ENCODE measurements around the gene XRCC2.
"Not testable (repeated sequence)": the region's sequence is repeated elsewhere in the genome, so short reads cannot be mapped to it uniquely, and the experiment has no call there.

The XRCC2 gene

DNA sequence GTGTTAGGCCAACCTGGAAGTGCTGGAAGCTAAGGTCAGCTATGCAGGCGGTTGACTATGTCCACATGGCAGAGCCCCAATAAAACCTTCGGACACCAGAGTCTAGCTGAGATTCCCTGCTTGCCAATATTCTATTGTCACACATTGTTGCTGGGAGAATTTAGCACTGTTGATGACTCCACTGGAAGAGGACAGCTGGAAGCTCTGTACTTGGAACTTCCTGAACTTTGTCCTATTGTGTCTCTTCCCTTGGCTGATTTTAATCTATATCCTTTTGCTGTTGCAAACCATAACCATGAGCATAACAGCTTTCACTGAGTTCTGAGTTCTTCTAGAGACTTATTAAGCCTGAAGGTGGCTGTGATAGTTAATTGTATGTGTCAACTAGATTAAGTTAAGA is 12.0 kb downstream of the XRCC2 start:
- no peak for DNase-seq (ENCODE audit: low read depth)

DNA sequence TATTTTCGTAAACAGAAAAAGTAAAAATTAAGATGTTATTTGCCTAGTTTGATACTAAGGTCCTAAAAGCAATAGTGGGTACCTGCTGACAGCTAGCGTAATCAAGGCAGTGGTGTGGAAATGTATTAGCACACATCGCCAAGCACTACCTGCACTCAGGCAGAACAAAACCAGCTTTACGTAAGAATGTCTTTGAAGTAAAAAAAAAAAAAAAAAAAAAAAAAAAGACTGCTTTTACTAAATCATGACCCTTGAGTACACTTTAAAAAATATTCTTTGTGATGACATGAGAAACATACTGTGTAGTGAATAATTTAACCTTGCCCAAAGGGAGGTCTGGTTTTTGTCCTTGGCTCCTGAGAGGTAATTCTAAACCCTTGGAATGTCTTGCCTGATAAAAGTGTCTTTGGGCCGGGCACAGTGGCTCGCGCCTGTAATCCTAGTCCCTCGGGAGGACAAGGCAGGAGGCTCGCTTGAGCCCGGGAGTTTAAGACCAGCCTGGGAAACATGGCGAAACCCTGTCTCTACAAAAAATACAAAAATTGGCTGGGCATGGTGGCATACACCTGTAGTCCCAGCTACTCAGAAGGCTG is 12.7 kb downstream of the XRCC2 start:
- no peak for DNase-seq (ENCODE audit: low read depth)

DNA sequence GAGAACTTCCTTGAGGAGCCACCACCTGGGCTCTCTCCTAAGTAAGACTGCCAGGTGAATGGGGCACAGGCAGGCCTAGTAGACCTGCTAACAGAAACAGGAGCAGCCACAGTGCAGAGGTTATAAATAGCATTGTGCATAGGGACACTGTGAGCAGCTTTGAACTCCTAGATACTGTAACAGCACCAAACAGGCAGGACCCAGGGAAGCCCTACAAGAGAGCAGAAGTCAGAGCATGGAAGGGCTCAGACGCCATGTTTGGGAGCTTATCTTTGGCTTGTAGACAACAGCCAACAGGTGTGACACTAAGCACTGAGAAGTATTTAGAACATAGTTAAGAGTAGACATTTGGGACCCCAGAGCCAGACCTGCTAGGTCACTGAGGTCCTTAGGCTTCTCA is 14.5 kb downstream of the XRCC2 start:
- no peak for DNase-seq (ENCODE audit: low read depth)

DNA sequence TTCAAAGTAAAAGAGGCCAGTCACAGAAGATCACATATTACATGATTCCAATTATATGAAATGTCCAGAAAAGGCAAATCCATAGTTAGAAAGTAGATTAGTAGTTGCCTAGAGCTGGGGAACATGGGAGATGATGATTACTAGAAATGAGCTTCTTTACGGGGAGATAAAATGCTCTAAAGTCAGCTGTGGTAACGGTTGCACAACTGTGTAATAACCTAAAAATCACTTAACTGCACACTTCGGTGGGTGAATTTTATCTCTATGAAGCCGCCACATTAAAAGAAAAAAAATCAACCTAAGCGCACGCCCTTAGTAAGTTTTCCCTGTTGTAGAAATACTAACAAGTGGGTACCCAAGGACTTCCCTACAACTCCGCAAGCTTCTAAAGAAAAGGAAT is 15.9 kb downstream of the XRCC2 start:
- DNase-seq (ENCODE audit: low read depth): no peak

DNA sequence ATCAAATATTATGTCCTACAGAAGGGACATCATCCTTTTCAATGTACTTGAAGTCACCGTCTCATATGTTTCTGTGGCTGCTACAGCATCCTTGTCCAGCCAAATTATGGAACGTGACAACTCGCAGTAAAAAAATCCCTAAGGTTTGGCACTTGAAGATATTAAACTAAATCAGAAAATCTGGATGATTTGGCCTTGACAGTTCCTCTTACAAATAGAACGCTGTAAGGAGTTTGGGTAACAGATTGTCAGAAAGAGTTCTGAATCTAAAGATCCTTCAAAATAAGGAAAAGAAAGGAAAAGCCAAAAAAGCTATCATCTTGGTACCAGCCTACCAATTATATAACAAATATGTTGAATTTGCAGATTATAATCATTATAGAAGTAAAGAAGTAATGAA is 21.0 kb downstream of the XRCC2 start:
- DNase-seq (ENCODE audit: low read depth): no peak

DNA sequence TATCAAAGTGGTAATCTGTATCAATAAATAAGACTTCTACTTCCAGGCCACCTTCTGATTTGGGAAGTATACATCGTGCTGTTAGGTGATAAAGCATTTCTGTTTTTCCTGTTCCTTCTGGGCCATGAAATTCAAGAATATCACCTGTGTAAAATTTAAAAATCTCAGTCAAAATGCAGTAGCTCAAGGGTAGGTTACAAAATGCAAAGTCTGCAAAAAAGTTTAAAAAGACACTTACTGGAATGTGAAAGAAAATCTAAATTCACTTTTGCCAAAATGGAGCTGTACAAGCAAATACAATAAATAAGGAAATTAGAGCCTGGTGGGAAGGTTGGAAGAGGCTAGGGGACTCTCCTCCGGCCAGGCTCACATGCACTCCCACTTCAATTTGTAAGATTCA is 26.7 kb downstream of the XRCC2 start:
- no peak for DNase-seq (ENCODE audit: low read depth)

DNA sequence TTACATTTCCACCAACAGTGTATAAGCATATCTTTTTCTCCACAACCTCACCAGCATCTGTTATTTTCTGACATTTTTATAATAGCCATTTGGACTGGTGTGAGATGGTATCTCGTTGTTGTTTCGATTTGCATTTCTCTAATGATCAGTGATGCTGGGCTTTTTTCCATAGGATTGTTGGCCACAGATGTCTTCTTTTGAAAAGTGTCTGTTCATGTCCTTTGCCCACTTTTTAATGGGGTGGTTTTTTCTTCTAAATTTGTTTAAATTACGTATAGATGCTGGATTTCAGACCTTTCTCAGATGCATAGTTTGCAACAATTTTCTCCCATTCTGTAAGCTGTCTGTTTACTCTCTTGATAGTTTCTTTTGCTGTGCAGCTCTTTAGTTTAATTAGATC is 28.9 kb downstream of the XRCC2 start:
- DNase-seq (ENCODE audit: low read depth): no peak

DNA sequence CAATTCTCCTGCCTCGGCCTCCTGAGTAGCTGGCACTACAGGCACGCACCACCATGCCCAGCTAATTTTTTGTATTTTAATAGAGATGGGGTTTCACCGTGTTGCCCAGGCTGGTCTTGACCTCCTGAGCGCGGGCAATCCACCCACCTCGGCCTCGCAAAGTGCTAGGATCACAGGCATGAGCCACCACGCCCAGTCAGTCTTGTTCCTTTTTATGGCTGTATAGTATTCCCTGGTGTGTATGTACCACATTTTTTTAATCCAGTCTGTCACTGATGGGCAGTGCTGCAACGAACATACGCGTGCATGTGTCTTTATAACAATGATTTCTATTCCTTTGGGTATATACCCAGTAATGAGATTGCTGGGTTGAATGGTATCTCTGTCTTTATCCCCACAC is 29.4 kb downstream of the XRCC2 start:
- not testable (repeated sequence) for DNase-seq (ENCODE audit: low read depth)

DNA sequence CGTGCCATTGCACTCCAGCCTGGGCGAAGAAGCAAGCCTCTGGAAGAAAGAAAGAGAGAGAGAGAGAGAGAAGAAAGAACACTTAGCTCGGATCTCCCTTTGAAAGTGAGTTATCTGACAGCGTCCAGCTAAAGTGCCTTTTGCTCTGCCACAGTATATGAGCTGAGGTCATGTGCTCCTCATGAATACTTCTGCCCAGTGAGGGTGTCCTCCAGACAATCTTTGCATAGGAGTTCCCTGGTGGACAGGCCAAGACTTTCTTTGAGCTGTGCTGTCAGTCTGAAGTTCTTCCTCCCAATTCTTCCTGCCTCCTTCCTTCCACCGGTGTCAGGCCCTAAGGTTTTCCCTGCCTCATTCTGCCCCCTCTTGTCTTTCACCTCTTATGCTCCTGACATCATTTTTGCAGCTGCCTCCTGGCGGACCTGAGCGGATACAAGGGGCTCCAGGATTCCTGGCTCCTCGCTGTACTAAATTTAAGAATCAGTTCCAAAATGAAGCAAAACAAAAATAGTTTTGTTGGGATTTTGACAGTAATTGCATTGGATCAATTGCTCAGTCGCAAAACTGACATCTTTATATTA is 31.9 kb downstream of the XRCC2 start:
- no peak for DNase-seq (ENCODE audit: low read depth)

DNA sequence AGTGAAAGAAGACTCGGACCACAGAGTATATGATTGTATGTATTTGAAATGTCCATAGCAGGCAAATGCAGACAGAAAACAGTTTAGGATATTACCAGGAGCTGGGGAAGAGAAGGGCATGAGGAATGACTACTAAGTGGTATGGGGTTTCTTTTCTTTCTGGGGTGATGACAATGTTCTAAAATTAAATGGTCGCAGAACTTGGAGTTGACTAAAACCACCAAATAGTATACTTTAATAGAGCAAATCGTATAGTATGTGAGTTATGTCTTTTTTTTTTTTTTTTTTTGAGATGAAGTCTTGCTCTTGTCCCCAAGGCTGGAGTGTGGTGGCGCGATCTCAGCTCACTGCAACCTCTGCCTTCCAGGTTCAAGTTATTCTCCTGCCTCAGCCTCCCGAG is 34.6 kb downstream of the XRCC2 start:
- no peak for DNase-seq (ENCODE audit: low read depth)

DNA sequence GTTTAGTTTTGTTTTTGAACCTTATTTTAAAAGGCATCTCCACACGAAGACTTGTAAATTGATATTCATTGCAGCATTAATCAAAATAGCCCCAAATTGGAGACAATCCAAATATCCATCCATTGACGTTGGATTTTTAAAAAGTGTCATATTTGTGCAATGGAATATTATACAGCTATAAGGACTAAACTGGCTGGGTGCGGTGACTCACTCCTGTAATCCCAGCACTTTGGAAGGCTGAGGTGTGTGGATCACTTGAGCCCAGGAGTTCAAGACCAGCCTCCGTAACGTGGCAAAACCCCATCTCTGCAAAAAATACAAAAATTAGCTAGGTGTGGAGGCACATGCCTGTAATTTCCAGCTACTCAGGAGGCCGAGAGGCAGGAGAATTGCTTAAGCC is 35.1 kb downstream of the XRCC2 start:
- DNase-seq (ENCODE audit: low read depth): no peak

DNA sequence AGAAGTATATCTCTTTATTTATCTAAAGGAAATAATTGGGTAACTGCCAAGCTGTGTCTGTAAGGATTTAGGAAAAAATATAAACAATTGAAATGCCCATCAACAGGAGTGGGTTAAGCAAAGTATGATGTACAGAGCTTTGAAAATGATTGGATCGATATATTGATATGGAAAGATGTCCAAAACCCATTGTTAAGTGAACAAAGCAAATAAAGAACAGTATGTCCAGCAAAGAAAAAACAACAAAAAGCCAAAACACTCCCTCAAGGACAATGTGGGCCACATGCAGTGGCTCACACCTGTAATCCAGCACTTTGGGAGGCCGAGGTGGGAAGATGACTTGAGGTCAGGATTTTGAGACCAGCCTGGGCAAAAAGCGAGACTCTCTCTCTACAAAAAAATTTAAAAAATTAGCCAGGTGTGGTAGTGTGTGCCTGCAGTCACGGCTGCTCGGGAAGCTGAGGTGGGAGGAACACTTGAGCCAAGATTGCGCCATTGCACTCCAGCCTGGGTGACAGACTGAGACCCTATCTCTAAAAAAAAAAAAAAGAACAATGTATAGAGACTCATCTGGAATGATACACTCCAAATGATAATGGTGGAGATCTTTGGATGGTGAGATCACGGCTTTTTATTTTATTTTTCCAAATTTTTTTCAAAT is 37.9 kb downstream of the XRCC2 start:
- no peak for DNase-seq (ENCODE audit: low read depth)

DNA sequence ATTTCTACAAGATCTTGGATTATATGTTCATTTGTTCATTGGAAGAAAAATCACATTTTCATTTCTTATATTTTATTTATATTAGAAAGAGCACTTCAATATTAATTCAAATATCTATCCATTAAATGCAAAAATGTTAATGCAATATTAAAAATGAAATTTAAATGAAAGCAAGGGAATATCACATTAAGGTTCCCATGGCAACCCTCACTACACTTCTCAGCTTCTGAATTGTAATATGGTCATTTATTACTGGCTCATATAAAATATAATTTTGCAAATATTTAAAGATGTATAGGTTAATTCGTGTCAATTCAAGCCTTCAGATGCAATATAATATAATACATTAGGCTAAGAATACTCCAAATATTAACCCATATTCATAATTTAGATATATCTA is 38.8 kb downstream of the XRCC2 start:
- DNase-seq (ENCODE audit: low read depth): no peak

DNA sequence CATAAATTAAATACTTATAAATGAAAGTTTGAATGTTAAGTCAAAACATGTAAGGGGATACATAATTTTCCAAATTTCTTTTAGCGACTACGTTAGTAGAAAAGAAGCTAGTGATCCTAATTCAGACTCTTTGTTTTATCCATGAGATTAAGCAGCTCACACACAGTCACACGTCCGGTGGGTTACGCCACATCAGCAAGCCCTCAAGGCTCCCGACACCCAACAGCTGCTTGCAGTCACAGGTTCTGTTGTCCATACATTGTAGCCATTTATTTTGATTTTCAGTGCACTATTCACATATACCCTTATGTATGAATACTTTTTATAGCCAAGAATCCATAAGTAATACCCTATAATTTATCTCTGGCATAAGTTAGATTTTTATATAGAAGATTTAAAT is 39.5 kb downstream of the XRCC2 start:
- no peak for DNase-seq (ENCODE audit: low read depth)

DNA sequence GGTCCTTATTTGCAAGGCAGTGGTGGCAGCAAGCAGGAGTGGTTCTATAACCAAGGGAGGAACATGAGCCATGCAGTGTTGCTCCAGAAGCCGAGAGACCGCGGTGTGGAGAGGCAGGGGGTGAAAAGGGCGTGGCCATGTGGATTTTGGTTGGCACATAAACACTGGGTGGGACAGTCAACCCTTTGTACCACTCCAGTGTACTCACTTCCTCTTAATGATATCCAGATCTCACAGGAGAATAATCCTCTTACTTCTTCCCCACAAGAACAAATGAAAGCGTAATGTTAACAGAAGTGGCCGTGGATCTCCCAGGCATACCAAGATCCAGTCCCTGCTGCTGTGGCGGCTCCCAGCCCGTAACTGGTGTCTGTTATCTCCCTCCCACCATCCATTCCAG is 42.4 kb downstream of the XRCC2 start:
- no peak for DNase-seq (ENCODE audit: low read depth)

DNA sequence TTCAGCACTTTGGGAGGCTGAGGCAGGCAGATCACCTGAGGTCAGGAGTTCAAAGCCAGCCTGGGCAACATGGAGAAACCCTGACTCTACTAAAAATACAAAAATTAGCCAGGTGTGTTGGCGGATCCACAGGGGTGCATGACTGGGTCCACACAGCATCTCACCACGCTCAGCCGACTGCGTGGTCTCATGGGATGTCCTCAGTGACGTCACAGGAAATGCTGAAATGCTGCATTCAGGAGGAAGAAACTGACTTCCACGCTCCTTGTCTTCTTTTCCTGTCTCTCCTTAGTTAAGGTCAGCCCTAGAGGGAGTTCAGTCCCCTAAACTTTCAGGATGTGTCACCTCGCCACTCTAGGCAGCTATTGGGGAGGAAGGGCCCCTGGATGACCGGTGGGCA is 42.9 kb downstream of the XRCC2 start:
- no peak for DNase-seq (ENCODE audit: low read depth)

DNA sequence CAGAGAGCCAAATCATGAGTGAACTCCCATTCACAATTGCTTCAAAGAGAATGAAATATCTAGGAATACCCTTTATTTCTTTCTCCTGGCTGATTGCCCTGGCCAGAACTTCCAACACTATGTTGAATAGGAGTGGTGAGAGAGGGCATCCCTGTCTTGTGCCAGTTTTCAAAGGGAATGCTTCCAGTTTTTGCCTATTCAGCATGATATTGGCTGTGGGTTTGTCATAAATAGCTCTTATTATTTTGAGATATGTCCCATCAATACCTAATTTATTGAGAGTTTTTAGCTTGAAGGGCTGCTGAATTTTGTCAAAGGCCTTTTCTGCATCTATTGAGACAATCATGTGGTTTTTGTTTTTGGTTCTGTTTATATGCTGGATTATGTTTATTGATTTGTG is 47.2 kb downstream of the XRCC2 start:
- not testable (repeated sequence) for DNase-seq (ENCODE audit: low read depth)

DNA sequence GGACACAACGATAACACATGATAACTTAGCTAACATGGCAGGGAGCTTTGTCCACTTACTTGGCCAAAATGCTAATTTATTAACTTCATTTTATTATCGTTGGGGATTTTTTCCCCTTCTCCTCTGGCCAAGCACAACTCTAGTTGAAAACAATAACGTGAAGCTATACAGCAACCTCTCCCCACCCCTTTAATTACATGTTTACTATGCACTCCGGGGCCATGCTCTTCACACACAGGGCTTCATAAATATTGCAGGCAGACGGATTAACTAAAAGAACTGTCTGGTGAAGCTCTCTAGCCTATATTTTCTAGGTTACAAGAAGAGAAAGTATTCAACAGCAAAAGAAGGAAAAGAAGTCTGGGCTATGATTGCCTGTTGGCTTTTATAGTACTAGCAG is 51.7 kb downstream of the XRCC2 start:
- no peak for DNase-seq (ENCODE audit: low read depth)

DNA sequence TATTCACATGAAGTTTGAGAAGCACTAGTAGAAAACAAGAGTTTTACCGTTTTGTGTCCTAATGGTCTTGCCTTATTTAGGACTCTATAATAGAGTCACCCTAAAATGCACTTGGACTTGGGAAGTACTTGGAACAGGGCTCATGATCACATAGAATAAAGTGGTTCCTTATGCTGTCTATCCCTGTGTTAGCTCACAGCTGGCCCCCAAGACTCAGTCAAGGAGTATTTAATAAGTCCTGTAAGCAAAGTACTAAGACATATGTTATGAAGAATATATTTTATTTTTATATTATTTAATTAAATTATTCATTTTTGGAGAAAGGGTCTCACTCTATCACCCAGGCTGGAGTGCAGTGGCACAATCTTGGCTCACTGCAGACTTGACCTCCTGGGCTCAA is 54.5 kb downstream of the XRCC2 start:
- no peak for DNase-seq (ENCODE audit: low read depth)

DNA sequence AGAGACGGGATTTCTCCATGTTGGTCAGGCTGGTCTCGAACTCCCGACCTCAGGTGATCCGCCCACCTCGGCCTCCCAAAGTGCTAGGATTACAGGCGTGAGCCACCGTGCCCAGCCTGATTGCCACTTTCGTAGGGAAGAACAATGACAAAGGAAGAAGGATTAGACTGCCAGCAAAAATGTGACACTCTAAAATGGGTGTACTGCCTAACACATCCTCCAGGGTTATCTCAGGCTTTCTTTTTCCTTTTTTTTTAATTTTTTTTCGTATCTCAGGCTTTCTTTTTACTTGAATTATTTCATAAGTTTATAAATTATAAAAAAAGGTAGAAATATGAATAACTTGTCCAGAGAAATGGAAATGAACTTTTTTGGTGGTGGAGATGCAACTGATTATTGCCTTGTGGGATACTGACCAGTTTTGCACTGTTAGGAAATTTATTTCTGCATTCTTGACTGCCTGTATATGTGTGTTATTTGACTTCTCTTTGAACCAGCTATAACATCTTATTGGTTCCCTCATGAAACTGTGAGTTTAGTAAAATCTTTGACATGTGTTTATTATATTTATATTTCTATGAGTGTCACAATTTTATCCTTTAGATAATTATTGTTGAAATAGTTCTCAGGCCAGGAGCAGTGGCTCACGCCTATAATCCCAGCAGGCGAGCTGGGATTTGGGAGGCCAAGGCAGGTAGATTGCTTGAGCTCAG is 56.8 kb downstream of the XRCC2 start:
- no peak for DNase-seq (ENCODE audit: low read depth)

DNA sequence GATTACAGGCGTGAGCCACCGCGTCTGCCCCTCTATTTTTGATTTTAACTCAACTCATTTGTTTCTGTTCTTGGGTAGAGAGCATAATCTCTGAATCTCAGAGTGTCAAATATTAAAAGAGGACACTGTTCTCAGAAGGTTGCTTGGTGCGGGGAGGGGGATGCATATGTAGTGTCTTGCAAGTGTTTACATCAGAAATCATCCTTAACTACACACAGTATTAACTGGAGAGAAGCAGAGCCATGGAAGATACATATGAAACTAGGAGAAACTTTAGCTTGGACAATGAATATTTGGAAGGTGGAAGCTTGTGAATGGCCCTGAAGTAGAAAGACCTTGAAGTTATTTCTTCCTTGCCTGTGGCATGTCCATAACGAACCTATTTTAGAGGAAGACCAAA is 57.5 kb downstream of the XRCC2 start:
- no peak for DNase-seq (ENCODE audit: low read depth)

DNA sequence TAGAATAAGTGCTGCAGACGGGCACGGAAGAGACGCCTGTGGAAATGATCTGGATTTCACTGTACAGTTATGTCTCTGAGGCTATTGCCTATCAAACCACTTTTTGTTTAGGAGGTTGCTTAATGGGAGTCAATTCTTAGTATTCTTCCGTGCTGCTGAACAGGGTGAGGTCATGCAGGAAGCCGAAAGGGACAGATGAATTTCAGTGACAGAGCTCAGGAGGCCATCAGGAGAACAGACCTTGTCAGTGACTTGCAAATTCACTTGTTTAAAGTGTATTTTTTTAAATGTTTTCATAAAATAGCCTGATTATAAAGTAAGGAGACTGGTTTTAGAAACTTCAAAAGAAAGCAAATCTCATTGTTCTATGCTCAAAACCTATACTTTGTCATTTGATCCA is 58.9 kb downstream of the XRCC2 start:
- no peak for DNase-seq (ENCODE audit: low read depth)

DNA sequence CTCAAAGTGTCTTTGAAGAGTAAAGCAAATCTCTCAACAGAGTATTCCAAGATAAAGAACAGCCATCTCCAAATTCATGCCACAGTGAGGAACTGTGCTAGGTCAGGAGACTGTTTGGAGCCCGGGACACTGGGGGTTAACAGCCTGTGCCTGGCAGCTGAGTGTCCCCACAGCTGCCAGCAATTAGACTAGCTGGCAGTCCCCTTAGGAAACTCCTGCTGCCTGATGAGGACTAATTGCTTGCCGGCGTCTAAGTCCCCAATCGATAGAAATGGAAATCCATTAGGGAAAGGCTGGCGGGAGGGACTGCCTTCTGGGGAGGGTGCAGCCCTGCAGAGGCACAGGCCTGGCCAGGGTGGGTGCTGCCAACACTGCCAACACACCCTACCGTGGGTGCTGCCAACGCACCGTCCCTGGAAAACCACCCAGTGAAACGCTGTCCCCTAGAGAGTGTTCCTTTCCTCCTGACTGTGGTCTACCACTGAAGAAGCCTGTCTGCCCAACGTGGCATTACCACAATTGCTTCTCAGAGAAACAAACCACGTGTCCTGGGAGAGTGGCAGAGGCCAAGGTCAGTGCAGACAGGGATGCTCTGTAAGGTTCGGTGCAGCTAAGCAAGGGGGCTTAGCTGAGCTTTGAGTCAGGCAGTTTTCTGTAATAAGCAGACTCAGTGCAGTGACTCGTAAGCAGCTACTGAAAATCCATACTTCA is 60.8 kb downstream of the XRCC2 start:
- DNase-seq (ENCODE audit: low read depth): no peak

All from activated T-cell treated with anti-CD3 and anti-CD28 coated beads for 24 hours (primary cell).